Esophagus (tissue), 2 donors: Measurements from ENCODE around the gene SERINC1. TPM values are rescaled to one million over a fixed set of nuclear protein-coding genes. Genes with fewer than 3 reads are reported as not detected.

ENCODE experiments used
- H3K27ac ChIP-seq, 2 donors: one replicate each; pipeline ENCODE4 v1.5.1; 2013; ENCODE audit warnings: low read depth in 2 of 2, mild to moderate bottlenecking in 2 of 2, inconsistent platforms in 1 of 2, low read length in 1 of 2, moderate library complexity in 1 of 2
- H3K27me3 ChIP-seq, 2 donors: one replicate each; pipeline ENCODE4 v1.6.1; 2013; ENCODE audit warnings: low read length in 2 of 2, control low read depth in 1 of 2, mild to moderate bottlenecking in 1 of 2; ENCODE audit not compliant: insufficient read depth in 2 of 2, control insufficient read depth in 1 of 2
- H3K36me3 ChIP-seq, 2 donors: one replicate each; pipeline ENCODE4 v1.6.1; 2013; ENCODE audit warnings: low read length in 1 of 2; ENCODE audit not compliant: control insufficient read depth in 2 of 2, insufficient read depth in 2 of 2
- H3K4me1 ChIP-seq, 2 donors: one replicate each; pipeline ENCODE4 v1.6.1; 2013; ENCODE audit warnings: low read length in 1 of 2; ENCODE audit not compliant: control insufficient read depth in 2 of 2, insufficient read depth in 2 of 2
- H3K4me3 ChIP-seq, 2 donors: one replicate each; pipeline ENCODE4 v1.5.1; 2013; ENCODE audit warnings: low read length in 2 of 2, mild to moderate bottlenecking in 2 of 2, low read depth in 1 of 2, moderate library complexity in 1 of 2
- H3K9me3 ChIP-seq, 2 donors: one replicate each; pipeline ENCODE4 v1.6.1; 2013; ENCODE audit warnings: mild to moderate bottlenecking in 2 of 2, low read depth in 1 of 2, low read length in 1 of 2, moderate library complexity in 1 of 2; ENCODE audit not compliant: control insufficient read depth in 2 of 2, insufficient read depth in 1 of 2
- WGBS, 2 donors: extraction: QIAGEN DNeasy Blood & Tissue Kit; methylation state at CpG; one replicate each; pipeline ENCODE4 v1.1.7; 2013; 5-methylcytosine and 5-hydroxymethylcytosine counted together
- polyA plus RNA-seq, 2 donors: library from polyadenylated mRNA; stranded (reverse); fragments of 200-250 nt; gene quantifications; one replicate each; pipeline ENCODE4 v1.2.3, GENCODE V29; 2013
- donor health status: healthy with polysubstance abuse.
- donor health status: Bipolar disorder and iron deficiency.

SERINC1 gene
- polyA plus RNA-seq, 2 donors, result 29.2 to 48.8 TPM

GRCh38 chr6:122400462-122401089 lies 71.0 kb downstream of the SERINC1 start:
- Histone ChIP-seq H3K27me3 (no peaks in the 10 kb centered on the region), H3K4me1 (no peaks in the 10 kb centered on the region), H3K4me3 (peak overlapping the region in 1 of 2 donors; percentile 78), H3K36me3 (no peaks in the 10 kb centered on the region), H3K9me3 (no peaks in the 10 kb centered on the region), H3K27ac (no peak overlapping the region)
- WGBS, 2 donors, result 22 to 26% methylated on average over 4 of the region's 4 CpGs

DNA sequence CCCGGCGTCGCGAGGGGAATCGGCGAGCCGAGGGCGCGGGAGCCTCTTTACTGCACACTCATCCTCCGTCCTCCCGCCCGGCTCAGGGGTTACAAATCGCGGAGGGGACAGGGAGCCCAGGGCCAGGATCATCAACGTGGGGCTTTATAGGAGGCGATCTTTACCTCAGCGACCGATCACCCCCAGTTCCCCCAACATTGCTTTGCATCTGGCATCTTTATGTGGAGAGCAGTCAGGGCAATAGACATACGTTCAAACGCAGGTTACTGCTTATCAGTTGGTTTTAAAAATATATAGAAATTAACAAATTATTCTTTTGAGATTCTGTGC lies 71.5 kb downstream of the SERINC1 start:
- Histone ChIP-seq H3K27ac (peak overlapping the region; percentile 90 to 91), H3K4me1 (no peaks in the 10 kb centered on the region)
- WGBS, 2 donors, result 0 to 1% methylated on average over 20 of the region's 20 CpGs

DNA sequence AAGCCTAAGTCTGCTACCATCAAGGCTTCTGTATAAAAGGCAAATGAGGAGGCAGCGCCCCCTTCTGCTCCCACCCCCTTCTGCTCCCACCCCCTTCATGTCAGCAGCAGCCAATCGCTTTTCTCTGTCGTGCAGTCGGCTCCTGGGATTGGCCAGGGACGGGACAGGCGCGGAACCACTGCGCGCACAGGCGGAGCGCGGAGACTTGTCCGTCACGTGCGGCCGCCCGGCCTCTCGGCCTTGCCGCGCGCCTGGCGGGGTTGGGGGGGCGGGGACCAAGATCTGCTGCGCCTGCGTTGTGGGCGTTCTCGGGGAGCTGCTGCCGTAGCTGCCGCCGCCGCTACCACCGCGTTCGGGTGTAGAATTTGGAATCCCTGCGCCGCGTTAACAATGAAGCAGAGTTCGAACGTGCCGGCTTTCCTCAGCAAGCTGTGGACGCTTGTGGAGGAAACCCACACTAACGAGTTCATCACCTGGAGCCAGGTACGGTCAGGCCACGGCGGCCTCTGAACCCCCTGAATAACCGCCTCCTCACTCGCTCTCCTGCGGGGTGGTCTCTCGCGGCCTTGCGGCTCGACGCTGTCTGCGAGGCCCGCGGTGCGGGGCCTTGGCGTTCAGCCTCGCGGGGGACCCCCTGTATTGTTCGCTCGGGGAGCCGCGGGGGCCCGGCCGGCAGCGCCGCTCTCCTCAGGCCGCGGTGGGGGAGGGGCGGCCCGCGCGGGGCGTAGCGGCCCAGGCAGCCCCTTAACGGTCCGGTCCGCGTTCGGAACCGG lies 72.1 kb downstream of the SERINC1 start, which contains the start of gene HSF2:
HSF2 (plus strand) TSS at position 305 of the 773 bp plus-strand sequence; CDS start at position 391, 86 bp downstream.
- Histone ChIP-seq H3K36me3 (no peaks in the 10 kb centered on the region), H3K27me3 (no peaks in the 10 kb centered on the region), H3K27ac (peak within 1 kb of the TSS; percentile 90 to 91), H3K9me3 (no peaks in the 10 kb centered on the region), H3K4me1 (no peaks in the 10 kb centered on the region), H3K4me3 (peak within 1 kb of the TSS; percentile 78 to 94)
- 0 to 1% methylated on average over 82 of the region's 82 CpGs for WGBS, 2 donors

More for the DNA sequence above, 71.5 kb downstream of the SERINC1 start:
- H3K27me3 ChIP-seq, result no peaks in the 10 kb centered on the region
- H3K36me3 ChIP-seq, result no peaks in the 10 kb centered on the region
- H3K9me3 ChIP-seq, result no peaks in the 10 kb centered on the region
- peak overlapping the region; percentile 78 to 94 for H3K4me3 ChIP-seq

DNA sequence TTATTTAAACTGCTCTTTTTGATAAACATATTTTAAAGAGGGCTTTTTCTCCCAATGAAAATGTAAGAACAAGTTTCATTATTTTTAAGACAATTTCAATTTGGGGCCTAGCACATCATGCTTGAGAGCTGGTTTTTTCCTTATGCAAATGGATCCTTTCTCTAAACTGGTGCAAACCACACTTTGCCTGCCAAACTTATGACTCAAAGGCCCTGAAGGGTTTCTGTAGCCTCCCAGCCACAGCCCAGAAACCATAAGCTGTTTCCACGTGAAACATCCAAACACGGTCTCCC lies 72.6 kb downstream of the SERINC1 start:
- H3K4me3 ChIP-seq, result peak overlapping the region in 1 of 2 donors; percentile 21
- no peaks in the 10 kb centered on the region for H3K4me1 ChIP-seq
- no peaks in the 10 kb centered on the region for H3K36me3 ChIP-seq
- H3K27ac ChIP-seq, result peak overlapping the region; percentile 71 to 91
- H3K9me3 ChIP-seq, result no peaks in the 10 kb centered on the region
- 0% methylated on average over 2 of the region's 2 CpGs for WGBS, 2 donors
- H3K27me3 ChIP-seq, result no peaks in the 10 kb centered on the region

DNA sequence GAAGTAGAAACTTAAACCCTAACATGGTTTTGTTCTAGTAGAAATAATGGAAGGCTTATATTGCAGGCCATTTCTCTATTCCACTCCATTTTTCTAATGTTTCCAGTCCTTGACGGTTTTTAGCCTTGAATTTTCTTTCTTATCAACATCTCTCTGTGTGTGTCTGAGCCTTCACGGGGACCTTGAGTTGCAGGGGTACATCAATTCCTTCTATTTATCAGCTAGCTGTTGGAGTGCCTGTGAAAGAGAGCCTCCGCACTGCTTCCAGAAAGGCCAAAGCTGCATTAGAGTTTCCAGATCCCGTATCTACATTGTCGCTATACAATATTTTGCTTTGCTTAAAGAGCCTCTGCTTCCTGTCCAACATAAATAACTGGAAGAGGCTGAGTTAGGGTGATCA lies 77.6 kb downstream of the SERINC1 start:
- Histone ChIP-seq H3K4me1 (no peaks in the 10 kb centered on the region), H3K36me3 (no peaks in the 10 kb centered on the region), H3K27ac (no peak overlapping the region), H3K9me3 (no peaks in the 10 kb centered on the region), H3K4me3 (no peak overlapping the region), H3K27me3 (no peaks in the 10 kb centered on the region)
- 64 to 66% methylated on average over 5 of the region's 5 CpGs for WGBS, 2 donors

GRCh38 chr6:122393351-122393896 lies 78.2 kb downstream of the SERINC1 start:
- 72 to 75% methylated on average over 8 of the region's 8 CpGs for WGBS, 2 donors
- no peaks in the 10 kb centered on the region for H3K27me3 ChIP-seq
- H3K9me3 ChIP-seq, result no peaks in the 10 kb centered on the region
- no peaks in the 10 kb centered on the region for H3K4me1 ChIP-seq
- H3K36me3 ChIP-seq, result no peaks in the 10 kb centered on the region
- H3K4me3 ChIP-seq, result no peak overlapping the region
- no peak overlapping the region for H3K27ac ChIP-seq

Other genes with a start within 250 kb of the SERINC1 start
- gene HSF2, start 72.2 kb downstream of the SERINC1 start, polyA plus RNA-seq, result 1 to 10 TPM; 4.7 TPM
- gene PKIB, start 138.6 kb upstream of the SERINC1 start, polyA plus RNA-seq, result 1 to 10 TPM; 3.5 to 4.2 TPM